Measurements from ENCODE around the gene TMEM178B.

GRCh38 chr7:141528399-141528798 lies 454.5 kb downstream of the TMEM178B start:
- TF ChIP-seq, protein P1, sequence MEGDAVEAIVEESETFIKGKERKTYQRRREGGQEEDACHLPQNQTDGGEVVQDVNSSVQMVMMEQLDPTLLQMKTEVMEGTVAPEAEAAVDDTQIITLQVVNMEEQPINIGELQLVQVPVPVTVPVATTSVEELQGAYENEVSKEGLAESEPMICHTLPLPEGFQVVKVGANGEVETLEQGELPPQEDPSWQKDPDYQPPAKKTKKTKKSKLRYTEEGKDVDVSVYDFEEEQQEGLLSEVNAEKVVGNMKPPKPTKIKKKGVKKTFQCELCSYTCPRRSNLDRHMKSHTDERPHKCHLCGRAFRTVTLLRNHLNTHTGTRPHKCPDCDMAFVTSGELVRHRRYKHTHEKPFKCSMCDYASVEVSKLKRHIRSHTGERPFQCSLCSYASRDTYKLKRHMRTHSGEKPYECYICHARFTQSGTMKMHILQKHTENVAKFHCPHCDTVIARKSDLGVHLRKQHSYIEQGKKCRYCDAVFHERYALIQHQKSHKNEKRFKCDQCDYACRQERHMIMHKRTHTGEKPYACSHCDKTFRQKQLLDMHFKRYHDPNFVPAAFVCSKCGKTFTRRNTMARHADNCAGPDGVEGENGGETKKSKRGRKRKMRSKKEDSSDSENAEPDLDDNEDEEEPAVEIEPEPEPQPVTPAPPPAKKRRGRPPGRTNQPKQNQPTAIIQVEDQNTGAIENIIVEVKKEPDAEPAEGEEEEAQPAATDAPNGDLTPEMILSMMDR (IDR thresholded peaks at IDR 0.05 in 2 of 3, conservative IDR thresholded peaks at IDR 0.05 in 1 of 3; ENCODE audit: control insufficient read depth in 2 of 3, extremely low read depth in 1 of 3, insufficient read depth in 1 of 3, low read depth in 3 of 3, low read length in 3 of 3) = no peak
- TF ChIP-seq POLR2AphosphoS2 (IDR thresholded peaks at IDR 0.05; ENCODE audit: low read depth, low read length) = no peak
- TF ChIP-seq ZNF217 (IDR thresholded peaks at IDR 0.05) = no peak
- TF ChIP-seq ASH2L (IDR thresholded peaks at IDR 0.05; ENCODE audit: borderline replicate concordance, low read depth) = no peak
- TF ChIP-seq RAD51 (IDR thresholded peaks at IDR 0.05) = no peak
- no peak for TF ChIP-seq CHD2 (IDR thresholded peaks at IDR 0.05; ENCODE audit: borderline replicate concordance, low read depth, low read length)
- TF ChIP-seq POU2F2 (IDR thresholded peaks at IDR 0.05; ENCODE audit: borderline replicate concordance, low read depth, low read length) = no peak
- TF ChIP-seq EP300 (IDR thresholded peaks at IDR 0.05; ENCODE audit: borderline replicate concordance in 1 of 2, control insufficient read depth in 1 of 2, low read depth in 2 of 2, low read length in 2 of 2) = no peak
- no peak for TF ChIP-seq JUNB (IDR thresholded peaks at IDR 0.05)
- no peak for TF ChIP-seq RBBP5 (conservative IDR thresholded peaks at IDR 0.05)
- TF ChIP-seq, protein P2, sequence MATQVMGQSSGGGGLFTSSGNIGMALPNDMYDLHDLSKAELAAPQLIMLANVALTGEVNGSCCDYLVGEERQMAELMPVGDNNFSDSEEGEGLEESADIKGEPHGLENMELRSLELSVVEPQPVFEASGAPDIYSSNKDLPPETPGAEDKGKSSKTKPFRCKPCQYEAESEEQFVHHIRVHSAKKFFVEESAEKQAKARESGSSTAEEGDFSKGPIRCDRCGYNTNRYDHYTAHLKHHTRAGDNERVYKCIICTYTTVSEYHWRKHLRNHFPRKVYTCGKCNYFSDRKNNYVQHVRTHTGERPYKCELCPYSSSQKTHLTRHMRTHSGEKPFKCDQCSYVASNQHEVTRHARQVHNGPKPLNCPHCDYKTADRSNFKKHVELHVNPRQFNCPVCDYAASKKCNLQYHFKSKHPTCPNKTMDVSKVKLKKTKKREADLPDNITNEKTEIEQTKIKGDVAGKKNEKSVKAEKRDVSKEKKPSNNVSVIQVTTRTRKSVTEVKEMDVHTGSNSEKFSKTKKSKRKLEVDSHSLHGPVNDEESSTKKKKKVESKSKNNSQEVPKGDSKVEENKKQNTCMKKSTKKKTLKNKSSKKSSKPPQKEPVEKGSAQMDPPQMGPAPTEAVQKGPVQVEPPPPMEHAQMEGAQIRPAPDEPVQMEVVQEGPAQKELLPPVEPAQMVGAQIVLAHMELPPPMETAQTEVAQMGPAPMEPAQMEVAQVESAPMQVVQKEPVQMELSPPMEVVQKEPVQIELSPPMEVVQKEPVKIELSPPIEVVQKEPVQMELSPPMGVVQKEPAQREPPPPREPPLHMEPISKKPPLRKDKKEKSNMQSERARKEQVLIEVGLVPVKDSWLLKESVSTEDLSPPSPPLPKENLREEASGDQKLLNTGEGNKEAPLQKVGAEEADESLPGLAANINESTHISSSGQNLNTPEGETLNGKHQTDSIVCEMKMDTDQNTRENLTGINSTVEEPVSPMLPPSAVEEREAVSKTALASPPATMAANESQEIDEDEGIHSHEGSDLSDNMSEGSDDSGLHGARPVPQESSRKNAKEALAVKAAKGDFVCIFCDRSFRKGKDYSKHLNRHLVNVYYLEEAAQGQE (IDR thresholded peaks at IDR 0.05; ENCODE audit: low read depth, low read length) = no peak

Data from GM12878 (cell line).